WERI-Rb-1 (cell line): ENCODE data around the gene DNAH5.
"Not testable (repeated sequence)": the region's sequence is repeated elsewhere in the genome, so short reads cannot be mapped to it uniquely, and the experiment has no call there.

Experiments
- DNase-seq: peaks from one replicate; pipeline ENCODE4 v3.0.0-alpha.2; 2020
- H3K27ac ChIP-seq: fragments of 250-450 bp; sonication (Bioruptor Pico); 2 replicates; pipeline ENCODE4 v1.5.1; 2020; ENCODE audit warnings: mild to moderate bottlenecking, moderate library complexity
- H3K27me3 ChIP-seq: fragments of 250-450 bp; sonication (Bioruptor Pico); 2 replicates; pipeline ENCODE4 v1.5.1; 2021; ENCODE audit warnings: mild to moderate bottlenecking, low read depth, moderate library complexity; ENCODE audit not compliant: insufficient read depth, severe bottlenecking
- H3K36me3 ChIP-seq: fragments of 250-450 bp; sonication (Bioruptor Pico); 2 replicates; pipeline ENCODE4 v1.5.1; 2020; ENCODE audit warnings: mild to moderate bottlenecking, moderate library complexity
- H3K4me3 ChIP-seq: 2 replicates; pipeline ENCODE4 v1.5.1; 2011; ENCODE audit warnings: low read depth, mild to moderate bottlenecking, control low read depth, low read length
- H3K9me3 ChIP-seq: fragments of 250-450 bp; sonication (Bioruptor Pico); 2 replicates; pipeline ENCODE4 v1.5.1; 2021; ENCODE audit warnings: mild to moderate bottlenecking, moderate library complexity; ENCODE audit not compliant: severe bottlenecking
- TF ChIP-seq, protein P1 (sequence below): IDR thresholded peaks from 2 replicates; pipeline ENCODE4 v1.5.1; 2011; ENCODE audit warnings: low read depth, mild to moderate bottlenecking, control low read depth, inconsistent platforms, low read length

DNAH5 gene

DNA sequence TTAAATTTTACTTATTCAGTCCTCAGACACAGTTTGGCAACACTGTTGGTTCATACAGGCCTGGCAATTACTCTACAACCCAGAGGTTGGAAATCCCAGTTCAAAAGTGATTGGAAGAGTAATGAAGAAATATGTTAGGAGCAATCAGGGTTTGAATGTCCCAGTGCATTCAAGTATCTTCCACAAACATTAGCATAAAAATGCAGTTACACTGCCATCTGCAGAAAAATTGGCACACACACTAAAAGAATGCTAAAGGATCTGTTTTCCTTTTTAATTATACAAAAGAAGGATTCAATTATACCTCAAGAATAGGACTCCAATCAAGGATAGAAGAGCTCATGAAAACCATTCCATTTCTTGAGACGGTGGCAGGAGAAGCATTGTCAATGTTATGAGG, 130.2 kb downstream of the DNAH5 start:
- Histone ChIP-seq H3K36me3 (no peaks in the 10 kb centered on the region), H3K9me3 (no peaks in the 10 kb centered on the region), H3K27ac (no peak overlapping the region), H3K4me3 (no peak overlapping the region), H3K27me3 (no peaks in the 10 kb centered on the region)
- TF ChIP-seq, protein P1, sequence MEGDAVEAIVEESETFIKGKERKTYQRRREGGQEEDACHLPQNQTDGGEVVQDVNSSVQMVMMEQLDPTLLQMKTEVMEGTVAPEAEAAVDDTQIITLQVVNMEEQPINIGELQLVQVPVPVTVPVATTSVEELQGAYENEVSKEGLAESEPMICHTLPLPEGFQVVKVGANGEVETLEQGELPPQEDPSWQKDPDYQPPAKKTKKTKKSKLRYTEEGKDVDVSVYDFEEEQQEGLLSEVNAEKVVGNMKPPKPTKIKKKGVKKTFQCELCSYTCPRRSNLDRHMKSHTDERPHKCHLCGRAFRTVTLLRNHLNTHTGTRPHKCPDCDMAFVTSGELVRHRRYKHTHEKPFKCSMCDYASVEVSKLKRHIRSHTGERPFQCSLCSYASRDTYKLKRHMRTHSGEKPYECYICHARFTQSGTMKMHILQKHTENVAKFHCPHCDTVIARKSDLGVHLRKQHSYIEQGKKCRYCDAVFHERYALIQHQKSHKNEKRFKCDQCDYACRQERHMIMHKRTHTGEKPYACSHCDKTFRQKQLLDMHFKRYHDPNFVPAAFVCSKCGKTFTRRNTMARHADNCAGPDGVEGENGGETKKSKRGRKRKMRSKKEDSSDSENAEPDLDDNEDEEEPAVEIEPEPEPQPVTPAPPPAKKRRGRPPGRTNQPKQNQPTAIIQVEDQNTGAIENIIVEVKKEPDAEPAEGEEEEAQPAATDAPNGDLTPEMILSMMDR = no peak
- DNase-seq = no peak

- Histone ChIP-seq H3K27me3 (no peaks in the 10 kb centered on the region), H3K27ac (no peak overlapping the region), H3K36me3 (no peaks in the 10 kb centered on the region), H3K4me3 (no peak overlapping the region), H3K9me3 (no peaks in the 10 kb centered on the region)
- TF ChIP-seq, protein P1 = no peak
- DNase-seq = no peak
Measured at GRCh38 chr5:13809921-13810320, 134.6 kb downstream of the DNAH5 start.

GRCh38 chr5:13804336-13804735, 140.2 kb downstream of the DNAH5 start:
- TF ChIP-seq, protein P1 = no peak
- H3K36me3 ChIP-seq = no peaks in the 10 kb centered on the region
- H3K27ac ChIP-seq = no peak overlapping the region
- no peak overlapping the region for H3K4me3 ChIP-seq
- no peaks in the 10 kb centered on the region for H3K27me3 ChIP-seq
- DNase-seq = no peak
- no peaks in the 10 kb centered on the region for H3K9me3 ChIP-seq

- not testable (repeated sequence) for H3K36me3 ChIP-seq, H3K9me3 ChIP-seq, H3K27me3 ChIP-seq, DNase-seq, H3K27ac ChIP-seq, H3K4me3 ChIP-seq
Measured at GRCh38 chr5:13798569-13798968, 145.9 kb downstream of the DNAH5 start.

DNA sequence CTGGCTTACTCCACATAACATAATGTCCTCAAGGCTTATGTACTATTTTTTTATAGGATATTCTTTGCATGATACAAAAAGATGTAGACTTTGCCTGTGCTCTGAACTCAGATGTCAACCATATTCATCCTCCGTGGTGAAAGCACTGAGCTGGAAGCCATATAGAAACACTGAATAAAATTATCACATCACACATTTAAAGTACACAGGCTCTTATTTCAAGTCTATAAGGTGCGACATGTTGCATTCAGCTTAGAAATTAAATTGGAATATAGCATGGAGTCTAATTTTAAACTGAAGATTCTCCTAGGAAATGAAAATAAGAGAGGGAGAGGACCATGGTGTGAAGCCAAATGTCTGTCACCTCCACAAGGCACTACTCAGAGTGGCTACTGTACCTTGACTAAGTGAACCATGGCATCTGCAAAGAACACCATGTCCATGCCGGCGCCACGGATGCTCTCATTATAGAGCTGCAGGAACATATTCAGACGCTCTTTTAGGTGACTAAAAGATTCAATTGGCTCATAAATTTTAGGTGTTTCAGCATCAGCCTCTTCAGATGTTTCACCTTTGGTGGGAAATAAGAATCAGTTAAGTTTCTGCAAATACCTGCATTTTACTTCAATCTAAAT, 158.6 kb downstream of the DNAH5 start:
- Histone ChIP-seq H3K36me3 (no peaks in the 10 kb centered on the region), H3K27me3 (no peaks in the 10 kb centered on the region), H3K27ac (no peak overlapping the region), H3K4me3 (no peak overlapping the region), H3K9me3 (peaks cover 8% of the 10 kb centered on the region)
- DNase-seq = no peak
- TF ChIP-seq, protein P1 = no peak

DNA sequence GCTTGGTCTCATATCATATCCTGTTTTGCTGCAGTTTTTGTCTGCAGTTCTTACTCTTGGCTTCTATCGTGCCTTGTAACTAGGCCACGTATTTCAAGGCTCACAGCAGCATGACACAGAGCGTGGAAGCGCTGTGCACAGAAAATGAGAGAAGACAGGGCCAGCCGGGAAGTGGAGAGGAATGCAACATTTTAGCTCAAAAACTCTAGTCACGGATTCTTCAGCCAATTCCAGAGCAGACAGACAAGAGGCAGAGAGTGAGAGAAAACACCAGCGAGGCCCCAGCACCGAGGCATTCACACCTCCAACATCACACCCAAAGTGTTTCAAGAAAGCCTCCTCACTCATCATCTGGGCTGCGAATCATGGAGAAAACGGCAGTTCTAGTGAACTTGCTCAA, 160.8 kb downstream of the DNAH5 start:
- Histone ChIP-seq H3K4me3 (no peak overlapping the region), H3K27me3 (no peaks in the 10 kb centered on the region), H3K9me3 (no peaks in the 10 kb centered on the region), H3K36me3 (no peaks in the 10 kb centered on the region), H3K27ac (no peak overlapping the region)
- TF ChIP-seq, protein P1 = no peak
- no peak for DNase-seq
